BJ (cell line): ENCODE measurements around the gene SSH2. TPM values are rescaled to one million over a fixed set of nuclear protein-coding genes. Genes with fewer than 3 reads are reported as not detected.

Source experiments
- CTCF ChIA-PET: fragments of 350-600 bp; formaldehyde crosslinking; extraction: SDS; loops from one replicate; lab custom pipeline; 2021; ENCODE audit warnings: antibody characterized with exemption, inconsistent platforms; lab: Yijun Ruan, JAX
- POLR2A ChIA-PET: fragments of 300-600 bp; sonication (Branson Sonifier 250); formaldehyde crosslinking; extraction: SDS; loops from one replicate; lab custom pipeline; 2021; ENCODE audit warnings: antibody characterized with exemption; lab: Charles Lee
- DNase-seq: peaks from one replicate; pipeline ENCODE4 v3.0.0-alpha.2; 2011; ENCODE audit warnings: low read depth
- H3K27me3 ChIP-seq: 2 replicates; pipeline ENCODE4 v1.6.0; 2011; ENCODE audit warnings: low read length; ENCODE audit not compliant: control insufficient read depth, insufficient read depth
- H3K36me3 ChIP-seq: 2 replicates; pipeline ENCODE4 v1.5.1; 2011; ENCODE audit warnings: low read length; ENCODE audit not compliant: control insufficient read depth, insufficient read depth
- H3K4me3 ChIP-seq: 2 replicates; pipeline ENCODE4 v1.5.1; 2011; ENCODE audit warnings: low read depth, mild to moderate bottlenecking, control low read depth, low read length
- CTCF ChIP-seq: IDR thresholded peaks from 2 replicates; pipeline ENCODE4 v1.5.1; 2011; ENCODE audit warnings: low read depth, mild to moderate bottlenecking, control low read depth, inconsistent platforms, low read length, moderate library complexity; ENCODE audit not compliant: insufficient read depth
- polyA plus RNA-seq: library from polyadenylated mRNA; depleted of rRNA; stranded (reverse); fragments of >200 nt; gene quantifications from 2 replicates; pipeline ENCODE4 v1.2.3, GENCODE V29; 2011

The SSH2 gene
- polyA plus RNA-seq, 1 experiment: 5.7 TPM

GRCh38 chr17:29826114-29826692 lies 103.8 kb downstream of the SSH2 start:
- DNase-seq: no peak
- Histone ChIP-seq H3K36me3 (no peaks in the 10 kb centered on the region), H3K4me3 (no peak overlapping the region), H3K27me3 (no peaks in the 10 kb centered on the region)
- TF ChIP-seq CTCF: no peak
- POLR2A ChIA-PET: no interaction called here
- CTCF ChIA-PET: interaction anchor here (1.6 kb wide), 1 partner anchor 16 kb away, joined by 4 read pairs; no protein-coding TSS in a partner anchor

- CTCF ChIA-PET: interaction anchor here (0.6 kb wide), 1 partner anchor 78 kb away, joined by 3 read pairs; no protein-coding TSS in a partner anchor
Observed at GRCh38 chr17:29825604-29826003, 104.4 kb downstream of the SSH2 start.

GRCh38 chr17:29821897-29822296 lies 108.1 kb downstream of the SSH2 start:
- ChIA-PET POLR2A (no interaction called here), CTCF (interaction anchor here (1.2 to 1.3 kb wide), 2 partner anchors 14 to 109 kb away, joined by 5 to 6 read pairs; no protein-coding TSS in a partner anchor)
- TF ChIP-seq CTCF: no peak
- no peaks in the 10 kb centered on the region for H3K36me3 ChIP-seq
- no peak for DNase-seq
- H3K4me3 ChIP-seq: no peak overlapping the region
- no peaks in the 10 kb centered on the region for H3K27me3 ChIP-seq

More at GRCh38 chr17:29825604-29826003, 104.4 kb downstream of the SSH2 start:
- POLR2A ChIA-PET: no interaction called here
- TF ChIP-seq CTCF: no peak
- DNase-seq: no peak
- Histone ChIP-seq H3K4me3 (no peak overlapping the region), H3K36me3 (no peaks in the 10 kb centered on the region), H3K27me3 (no peaks in the 10 kb centered on the region)

- no peaks in the 10 kb centered on the region for H3K36me3 ChIP-seq
- H3K4me3 ChIP-seq: no peak overlapping the region
- DNase-seq: no peak
- ChIA-PET POLR2A (no interaction called here), CTCF (interaction anchor here (0.8 to 2.5 kb wide), 4 partner anchors 10 to 180 kb away, joined by 3 to 12 read pairs (median 4); no protein-coding TSS in a partner anchor)
- H3K27me3 ChIP-seq: no peaks in the 10 kb centered on the region
- no peak for TF ChIP-seq CTCF
Observed at GRCh38 chr17:29820425-29820824, 109.6 kb downstream of the SSH2 start.

GRCh38 chr17:29807520-29808361 lies 122.3 kb downstream of the SSH2 start:
- no peaks in the 10 kb centered on the region for H3K27me3 ChIP-seq
- POLR2A ChIA-PET: interaction anchor here (0.6 to 0.9 kb wide), 3 partner anchors 99 to 217 kb away, joined by 3 to 5 read pairs (median 3); partner anchors contain the start of gene SSH2
- TF ChIP-seq CTCF: peak; percentile 73

More at GRCh38 chr17:29807520-29808361, 122.3 kb downstream of the SSH2 start:
- CTCF ChIA-PET: interaction anchor here (0.6 to 13.6 kb wide), 21 partner anchors 12 to 286 kb away, joined by 3 to 224 read pairs (median 5); partner anchors contain the start of gene SSH2
- Histone ChIP-seq H3K4me3 (no peak overlapping the region), H3K36me3 (no peaks in the 10 kb centered on the region)
- DNase-seq: no peak
